Kidney tubule cell (primary cell): ENCODE results near the gene MAN1B1.
"Not testable (repeated sequence)": the region's sequence is repeated elsewhere in the genome, so short reads cannot be mapped to it uniquely, and the experiment has no call there.

Experiments used
- DNase-seq: peaks from one replicate; pipeline ENCODE4 v3.0.0-alpha.2; 2018; ENCODE audit warnings: low spot score

The MAN1B1 gene

DNA sequence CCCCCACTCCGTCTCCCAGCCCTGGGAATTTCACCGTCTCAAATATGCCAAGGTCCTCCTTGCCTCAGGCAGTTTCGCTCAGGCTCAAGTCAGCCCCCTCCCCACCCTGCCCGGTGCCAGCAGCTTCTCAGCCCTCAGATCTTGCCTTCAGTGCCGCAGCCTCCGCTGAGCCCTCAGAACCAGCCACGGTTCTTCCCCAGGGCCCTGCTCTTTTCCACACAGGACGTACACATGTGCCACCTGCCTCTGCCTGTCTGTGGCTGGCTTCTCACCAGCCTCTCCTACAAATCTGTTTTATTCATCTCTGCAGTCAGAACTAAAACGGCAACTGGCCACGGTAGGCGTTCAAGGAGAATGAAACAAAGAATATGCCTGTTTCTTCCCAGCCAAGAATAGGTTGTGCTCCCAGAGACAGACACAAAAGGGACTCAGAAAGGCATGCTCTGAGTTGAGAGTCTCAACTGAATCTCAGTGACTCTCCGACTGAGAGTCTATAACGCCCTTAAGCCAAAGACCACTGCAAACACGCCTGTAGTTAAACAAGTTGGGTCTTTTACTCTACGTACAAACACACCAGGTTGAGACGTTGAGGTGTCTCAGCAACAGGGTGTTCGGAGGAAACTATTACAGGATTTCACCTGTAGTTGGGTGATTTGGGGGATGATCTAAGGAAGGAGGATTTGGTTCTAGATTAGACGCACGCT, 41.5 kb downstream of the MAN1B1 start:
- DNase-seq: no peak

DNA sequence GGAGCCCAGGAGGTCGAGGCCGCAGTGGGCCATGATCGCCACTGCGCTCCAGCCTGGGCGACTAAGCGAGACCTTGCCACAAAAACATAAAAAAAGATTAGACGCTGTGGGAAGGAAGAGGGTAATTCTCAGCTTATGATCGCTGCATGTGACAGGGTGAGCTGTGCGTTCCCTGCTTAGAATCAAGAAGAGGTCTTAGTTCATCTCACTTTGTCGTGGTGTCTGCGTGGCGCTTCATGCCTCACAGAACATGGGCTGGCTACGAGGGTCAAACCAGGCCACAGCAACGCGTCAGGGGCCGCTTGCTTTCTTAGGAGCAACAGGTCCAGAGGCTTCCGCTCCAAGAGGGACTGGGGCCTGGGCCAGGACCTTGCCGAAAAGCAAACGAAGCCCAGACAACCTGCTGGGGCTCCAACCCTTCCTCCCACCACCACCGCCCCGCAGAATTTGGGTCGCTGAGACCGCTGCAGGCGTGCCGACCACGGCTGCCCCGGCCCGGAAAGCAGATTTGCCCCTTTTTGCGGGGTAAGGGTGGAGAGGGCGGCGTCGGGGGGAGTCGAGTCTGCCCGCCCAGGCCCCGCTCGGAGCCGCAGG, 42.2 kb downstream of the MAN1B1 start:
- DNase-seq: peak; percentile 46

DNA sequence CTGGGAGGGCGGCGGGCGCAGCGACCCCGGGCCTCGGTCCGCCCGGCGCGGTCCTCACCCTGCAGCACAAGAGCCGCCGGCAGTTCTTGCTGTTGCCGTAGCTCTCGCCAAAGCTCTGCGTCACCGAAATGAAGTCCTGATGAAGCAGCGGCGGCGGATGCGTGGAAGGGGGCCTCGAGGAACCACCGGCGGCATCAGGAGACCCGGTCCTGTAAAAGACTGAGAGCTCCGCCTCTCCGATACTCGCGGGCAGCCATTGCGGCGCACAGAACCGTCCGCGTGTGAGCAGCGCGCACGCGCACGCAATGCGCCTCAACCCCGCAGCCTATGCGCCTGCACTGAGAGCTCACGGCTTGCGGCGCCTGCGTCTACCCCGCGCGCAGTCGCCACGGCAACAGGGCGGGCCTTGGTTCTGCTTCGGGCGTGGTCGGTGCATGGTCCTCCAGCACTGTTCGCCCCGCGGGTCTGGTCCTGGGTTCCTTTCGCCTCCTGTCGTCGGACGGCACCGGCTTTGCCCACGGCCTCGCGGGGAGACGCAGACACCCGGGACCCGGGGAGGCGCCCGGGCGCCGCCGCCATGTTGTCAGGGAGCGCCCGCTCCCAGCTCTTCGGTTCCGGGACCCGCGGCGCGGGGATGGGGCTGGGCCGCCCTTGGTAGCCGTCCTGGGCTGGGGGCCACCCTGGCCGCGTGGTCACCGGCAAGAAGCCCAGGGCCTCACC, 42.8 kb downstream of the MAN1B1 start:
- peak; percentile 94 for DNase-seq

DNA sequence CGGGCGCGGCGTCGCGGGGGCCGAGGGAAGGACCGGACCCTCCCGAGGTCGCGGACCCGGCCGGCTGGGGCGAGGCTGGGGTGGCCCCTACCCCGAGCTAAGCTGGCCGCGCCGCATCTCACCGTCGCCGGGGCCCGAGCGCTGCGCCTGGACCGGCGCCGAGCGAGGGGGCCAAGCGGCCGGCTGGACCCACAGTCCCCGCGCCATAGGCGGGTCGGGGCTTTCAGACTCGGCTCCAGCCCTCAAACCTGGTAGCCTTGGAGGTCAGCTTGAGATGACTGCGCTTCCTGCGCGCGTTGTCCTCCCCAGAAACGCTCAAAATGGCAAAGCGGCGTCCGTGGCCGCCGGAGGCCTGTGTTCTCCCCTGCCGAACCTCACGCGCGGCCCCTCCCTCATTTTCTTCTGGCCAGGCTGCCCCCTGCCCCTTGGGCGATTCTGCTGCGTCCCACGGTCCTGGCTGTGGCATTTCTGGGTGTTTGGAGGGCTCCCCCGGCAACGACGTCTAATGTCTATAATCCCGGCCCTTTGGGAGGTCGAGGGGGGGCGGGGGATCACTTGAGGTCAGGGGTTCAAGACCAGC, 43.5 kb downstream of the MAN1B1 start:
- DNase-seq: no peak

DNA sequence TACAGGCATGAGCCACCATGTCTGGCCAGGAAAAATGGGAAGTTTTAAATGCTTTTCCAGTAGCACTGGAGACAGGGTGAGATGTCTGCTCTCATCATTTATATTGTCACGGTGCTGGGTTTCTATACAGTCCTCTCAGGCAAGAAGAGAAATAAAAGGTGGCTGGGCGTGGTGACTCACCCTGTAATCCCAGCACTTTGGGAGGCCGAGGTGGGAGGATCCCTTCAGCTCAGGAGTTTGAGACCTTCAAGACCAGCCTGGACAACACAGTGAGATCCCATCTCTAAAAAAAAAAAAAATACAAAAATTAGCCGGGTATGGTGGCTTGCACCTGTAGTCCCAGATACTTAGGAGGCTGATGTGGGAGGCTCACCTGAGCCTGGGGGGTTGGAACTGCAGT, 47.4 kb downstream of the MAN1B1 start:
- no peak for DNase-seq

DNA sequence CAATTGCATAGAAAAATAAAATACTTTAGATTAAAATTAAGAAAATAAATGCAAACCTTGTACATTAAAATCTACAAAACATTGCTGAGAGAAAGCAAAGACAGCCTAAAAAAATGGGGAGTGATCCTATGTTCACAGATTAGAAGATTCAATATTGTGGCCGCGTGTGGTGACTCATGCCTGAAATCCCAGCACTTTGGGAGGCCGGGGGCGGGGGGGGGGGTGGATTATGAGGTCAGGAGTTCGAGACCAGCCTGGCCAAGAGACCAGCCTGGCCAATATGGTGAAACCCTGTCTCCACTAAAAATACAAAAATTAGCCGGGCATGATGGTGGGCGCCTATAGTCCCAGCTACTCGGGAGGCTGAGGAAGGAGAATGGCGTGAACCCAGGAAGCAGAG, 48.4 kb downstream of the MAN1B1 start:
- DNase-seq: not testable (repeated sequence)

DNA sequence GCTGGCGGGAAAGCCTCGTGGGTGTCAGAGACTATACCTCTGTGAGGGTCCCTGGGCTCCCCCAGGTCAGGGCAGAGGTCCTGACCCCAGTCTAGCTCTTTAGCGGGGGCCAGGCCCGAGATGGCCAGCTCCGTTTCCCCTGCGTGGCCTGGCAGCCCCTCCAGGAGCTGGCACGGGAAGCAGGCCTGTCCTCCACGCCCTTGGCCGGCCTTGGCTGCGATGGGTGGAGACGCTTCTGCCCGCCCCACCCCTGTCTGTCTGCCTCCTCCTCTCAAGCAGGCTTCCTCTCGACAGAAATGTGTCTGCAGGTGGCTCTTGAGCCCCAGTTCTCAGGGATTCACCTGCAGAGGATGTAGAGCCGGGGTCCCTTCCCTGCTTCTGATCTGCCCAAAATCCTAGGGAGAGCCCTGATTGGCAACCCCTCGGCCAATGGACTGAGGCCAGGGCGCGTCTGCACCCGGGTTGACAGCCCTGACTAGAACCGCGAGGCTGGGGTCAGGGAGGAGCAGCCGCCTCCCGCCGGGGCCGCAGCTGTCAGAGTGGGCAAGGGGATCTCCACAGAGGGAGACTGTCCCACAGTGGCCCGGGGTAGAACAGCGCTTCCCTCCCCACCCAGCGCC, 49.6 kb downstream of the MAN1B1 start:
- DNase-seq: no peak

DNA sequence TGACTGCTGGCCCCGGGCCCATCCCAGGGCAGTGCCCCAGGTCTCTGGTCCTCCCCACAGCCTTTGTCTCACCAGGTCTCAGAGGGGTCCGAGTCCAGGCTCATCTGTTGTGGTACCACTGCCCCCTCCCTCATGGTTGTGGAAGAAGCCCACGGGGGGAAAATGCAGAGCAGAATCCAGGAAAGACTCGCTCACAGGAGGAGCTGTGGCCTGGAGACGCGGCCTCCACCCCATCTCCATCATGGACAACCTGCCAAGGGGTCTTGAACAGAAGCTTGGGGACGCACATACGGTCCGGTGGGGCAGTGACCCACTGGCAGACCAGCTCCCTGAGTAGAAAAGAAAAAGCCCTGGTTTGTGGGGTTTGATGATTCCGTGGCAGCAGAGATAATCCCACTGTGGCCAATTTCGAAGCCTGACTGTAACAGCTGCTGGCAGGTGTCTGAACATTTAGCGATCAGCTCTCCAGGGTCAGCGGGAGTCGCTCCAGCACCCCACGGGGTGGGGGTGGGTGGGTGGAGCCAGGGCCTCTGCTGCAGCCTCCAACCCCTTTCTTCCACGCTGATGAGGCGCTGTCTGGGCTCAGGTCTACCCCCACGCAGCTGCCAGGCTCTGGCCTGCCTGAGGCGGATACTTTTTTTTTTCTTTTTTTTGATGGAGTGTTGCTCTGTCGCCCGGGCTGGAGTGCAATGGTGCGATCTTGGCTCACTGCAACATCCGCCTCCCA, 50.3 kb downstream of the MAN1B1 start:
- no peak for DNase-seq

DNA sequence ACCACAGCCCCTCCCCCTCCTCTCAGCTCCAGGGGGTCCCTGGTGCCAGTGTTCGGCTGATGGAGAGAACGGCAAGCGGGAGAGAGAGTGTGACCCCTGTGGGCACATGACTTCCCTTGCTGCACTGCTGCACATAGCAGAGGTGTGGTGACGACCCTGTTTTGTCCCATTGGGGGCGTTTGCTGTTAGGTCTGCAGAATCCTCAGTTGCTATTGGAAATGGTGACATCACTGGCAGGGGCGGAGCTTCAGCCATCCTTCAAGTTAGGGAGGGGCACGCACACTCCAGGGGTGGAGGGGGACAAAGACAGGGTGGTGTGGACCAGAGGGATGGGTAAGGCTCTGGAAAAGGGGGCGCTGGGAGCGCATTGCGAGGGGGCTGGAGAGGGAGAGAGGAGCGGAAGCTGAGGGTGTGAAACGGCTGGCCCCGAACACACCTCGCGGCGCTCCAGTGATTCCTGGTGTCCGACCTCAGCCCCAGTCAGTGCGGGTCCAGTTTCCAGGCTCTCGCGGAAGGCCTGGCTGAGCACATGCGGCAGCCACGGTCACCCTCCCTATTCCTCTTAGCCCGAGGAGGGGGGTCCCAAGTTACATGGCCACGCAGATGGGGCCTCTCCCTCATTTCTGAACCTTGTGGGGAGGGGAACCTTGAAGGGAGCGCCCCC, 51.4 kb downstream of the MAN1B1 start:
- DNase-seq: no peak

DNA sequence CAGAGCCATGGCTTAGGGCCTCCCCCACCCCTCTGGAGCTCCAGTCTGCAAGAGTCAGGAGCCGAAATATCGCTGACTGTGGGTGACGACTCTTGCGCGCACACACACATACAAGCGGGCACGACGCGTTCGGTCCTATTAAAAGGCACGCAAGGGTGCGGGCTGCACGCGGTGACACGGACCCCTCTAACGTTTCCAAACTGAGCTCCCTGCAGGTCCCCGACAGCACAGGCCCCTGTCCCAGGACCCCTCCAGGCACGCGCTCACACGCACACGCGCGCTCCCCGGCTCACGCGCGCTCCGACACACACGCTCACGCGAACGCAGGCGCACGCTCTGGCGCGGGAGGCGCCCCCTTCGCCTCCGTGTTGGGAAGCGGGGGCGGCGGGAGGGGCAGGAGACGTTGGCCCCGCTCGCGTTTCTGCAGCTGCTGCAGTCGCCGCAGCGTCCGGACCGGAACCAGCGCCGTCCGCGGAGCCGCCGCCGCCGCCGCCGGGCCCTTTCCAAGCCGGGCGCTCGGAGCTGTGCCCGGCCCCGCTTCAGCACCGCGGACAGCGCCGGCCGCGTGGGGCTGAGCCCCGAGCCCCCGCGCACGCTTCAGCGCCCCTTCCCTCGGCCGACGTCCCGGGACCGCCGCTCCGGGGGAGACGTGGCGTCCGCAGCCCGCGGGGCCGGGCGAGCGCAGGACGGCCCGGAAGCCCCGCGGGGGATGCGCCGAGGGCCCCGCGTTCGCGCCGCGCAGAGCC, 52.1 kb downstream of the MAN1B1 start, which contains the start of gene GRIN1:
Gene GRIN1 (plus strand): TSS at position 433 of the 746 bp plus-strand sequence. CDS start 333 bp downstream, outside the sequence.
- DNase-seq: no peak

DNA sequence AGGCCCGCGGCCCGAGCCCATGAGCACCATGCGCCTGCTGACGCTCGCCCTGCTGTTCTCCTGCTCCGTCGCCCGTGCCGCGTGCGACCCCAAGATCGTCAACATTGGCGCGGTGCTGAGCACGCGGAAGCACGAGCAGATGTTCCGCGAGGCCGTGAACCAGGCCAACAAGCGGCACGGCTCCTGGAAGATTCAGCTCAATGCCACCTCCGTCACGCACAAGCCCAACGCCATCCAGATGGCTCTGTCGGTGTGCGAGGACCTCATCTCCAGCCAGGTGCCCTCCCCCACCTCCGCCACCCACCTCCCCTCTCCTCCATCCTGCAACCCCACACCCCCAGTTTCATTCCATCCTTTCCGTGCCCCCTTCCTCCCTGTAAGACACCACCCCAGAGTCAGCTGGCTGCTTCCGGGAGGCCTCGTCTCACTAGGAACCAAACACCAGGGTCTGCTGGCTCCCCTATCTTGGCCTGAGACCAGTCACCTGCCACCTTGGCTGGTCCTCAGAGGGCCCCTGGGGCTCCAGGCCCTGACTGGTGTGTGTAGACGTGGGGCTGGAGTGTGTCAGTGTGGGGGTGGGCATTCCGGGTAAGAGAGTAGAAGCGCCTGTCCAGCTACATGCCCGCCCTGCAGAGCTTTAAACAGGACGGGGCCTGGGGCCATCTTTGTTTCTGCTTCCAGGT, 52.8 kb downstream of the MAN1B1 start:
- no peak for DNase-seq

DNA sequence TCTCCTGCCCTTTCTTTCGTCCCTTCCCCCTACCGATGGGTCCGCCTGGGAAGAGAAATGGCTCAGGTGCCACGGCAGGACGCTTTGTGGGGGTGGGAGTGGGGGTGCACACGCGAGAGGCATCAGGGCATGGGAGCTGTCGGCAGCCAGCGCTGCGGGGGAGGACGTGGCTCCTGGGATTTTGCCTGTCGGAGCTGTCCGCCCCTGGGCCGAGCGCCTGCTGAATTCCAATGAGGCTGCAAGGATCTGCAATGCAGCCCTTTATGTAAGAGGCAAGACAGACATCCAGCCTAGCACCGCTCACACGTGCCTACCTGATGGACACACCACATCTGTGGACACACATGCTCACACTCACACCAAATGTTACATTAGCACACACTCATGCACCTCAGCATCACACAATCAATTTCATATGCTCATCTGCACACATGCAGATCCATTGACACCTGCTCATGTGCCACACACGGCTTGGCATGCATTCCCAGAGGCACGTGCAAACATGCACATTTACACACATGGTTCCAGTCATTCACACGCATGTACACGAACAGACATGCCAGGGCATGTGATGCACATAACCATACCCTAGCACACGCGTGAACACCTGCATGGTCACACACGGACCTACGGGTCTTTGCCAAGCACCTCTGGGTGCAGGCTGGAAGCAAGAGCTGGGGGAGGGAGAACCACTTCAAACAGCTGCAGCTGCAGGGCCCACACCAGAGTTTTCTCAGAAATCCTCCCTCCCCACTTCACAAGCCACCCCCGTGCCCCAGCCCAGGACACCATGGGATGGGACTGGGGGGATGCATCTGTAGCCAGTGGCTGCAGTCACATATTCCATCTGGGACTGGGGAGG, 53.6 kb downstream of the MAN1B1 start:
- DNase-seq: no peak

DNA sequence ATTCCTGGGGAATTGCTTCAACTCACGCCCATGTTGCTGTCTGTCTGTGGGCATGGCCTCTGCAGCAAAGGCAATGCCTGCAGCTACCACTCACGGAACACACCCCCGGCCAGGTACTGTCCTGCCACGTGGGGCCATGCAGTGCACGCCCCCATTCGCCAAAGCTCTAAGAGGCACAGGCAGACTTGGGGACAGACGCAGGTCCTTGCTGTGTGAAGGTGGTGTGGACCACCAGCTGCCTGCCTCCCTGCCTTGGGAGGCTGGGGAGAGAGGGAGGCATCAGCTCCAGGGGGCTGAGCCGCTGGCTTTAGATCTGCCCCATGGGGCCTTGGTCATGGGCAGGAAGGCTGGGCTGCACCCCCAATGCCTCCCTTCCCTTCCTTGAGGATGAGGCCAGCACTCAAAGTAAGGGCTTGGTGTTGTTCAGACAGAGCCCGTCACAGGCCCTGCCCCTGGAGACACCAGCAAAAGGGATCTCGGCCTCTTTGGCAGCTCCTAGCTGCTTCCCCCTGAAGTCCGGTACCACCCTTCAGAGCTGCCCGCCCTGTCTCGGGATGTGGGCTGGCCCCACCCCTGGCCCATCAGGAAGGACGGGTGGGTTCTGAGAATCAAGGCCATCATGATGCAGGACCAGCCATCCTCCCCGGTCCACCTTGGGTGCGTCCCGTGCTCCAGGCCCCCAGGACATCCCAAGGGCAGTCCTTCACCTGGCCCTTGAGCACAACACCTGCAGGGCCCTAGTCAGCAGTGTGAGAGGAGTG, 54.4 kb downstream of the MAN1B1 start:
- no peak for DNase-seq

DNA sequence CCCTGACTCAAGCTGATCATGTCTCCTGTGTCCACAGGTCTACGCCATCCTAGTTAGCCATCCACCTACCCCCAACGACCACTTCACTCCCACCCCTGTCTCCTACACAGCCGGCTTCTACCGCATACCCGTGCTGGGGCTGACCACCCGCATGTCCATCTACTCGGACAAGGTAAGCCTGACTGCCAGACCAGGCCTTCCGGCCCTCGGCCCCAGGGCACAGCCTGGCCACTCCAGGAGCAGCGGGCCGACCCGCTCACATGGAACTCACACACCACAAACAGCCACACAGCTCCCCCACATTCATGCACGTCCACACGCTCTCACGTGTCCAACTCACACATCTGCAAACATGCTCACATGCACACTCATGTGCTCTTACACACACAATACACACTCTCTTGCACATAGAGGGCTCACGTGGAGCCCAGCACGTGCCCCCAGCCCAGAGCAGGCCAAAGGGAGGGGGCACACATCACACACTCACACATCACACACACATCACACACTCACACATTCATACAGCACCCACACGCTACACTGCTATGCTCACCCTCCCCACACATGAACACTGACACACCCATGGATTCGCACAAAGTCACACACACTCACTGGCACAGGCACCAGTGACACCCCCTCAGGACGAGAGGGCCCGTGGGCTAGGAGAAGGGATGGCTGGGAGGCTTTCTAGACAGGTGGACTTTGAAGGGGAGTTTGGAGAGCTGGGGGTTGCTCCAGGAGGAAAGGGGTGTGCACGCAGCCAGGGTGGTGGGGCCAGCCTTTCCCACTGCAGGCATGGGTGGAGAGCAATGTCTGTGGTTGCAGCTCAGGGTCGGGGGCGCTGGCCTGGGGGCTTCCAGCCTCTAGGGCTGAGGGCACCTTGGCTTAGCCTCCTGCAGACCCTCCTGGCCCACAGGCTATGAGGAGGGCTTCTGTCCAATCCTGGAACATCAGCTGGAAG, 55.5 kb downstream of the MAN1B1 start:
- DNase-seq: no peak

DNA sequence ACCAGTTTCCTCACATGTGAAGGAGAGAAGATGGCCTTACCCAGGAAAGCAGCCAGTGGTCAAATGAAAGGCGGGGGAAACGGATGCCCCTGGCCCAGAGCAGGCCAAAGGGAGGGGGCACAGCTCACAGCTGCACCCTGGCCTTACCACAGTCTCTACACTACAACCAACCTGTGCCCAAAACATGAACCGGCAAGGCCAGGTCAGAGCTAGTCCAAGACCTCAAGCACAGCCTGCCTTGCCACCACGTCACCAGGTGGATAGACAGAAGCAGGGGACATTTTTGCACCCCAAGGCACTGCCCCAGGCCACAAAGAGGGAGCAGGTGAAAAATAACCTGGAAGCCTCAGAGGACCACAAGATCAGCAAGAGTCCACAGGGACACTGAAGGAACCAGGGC, 56.7 kb downstream of the MAN1B1 start:
- DNase-seq: no peak

DNA sequence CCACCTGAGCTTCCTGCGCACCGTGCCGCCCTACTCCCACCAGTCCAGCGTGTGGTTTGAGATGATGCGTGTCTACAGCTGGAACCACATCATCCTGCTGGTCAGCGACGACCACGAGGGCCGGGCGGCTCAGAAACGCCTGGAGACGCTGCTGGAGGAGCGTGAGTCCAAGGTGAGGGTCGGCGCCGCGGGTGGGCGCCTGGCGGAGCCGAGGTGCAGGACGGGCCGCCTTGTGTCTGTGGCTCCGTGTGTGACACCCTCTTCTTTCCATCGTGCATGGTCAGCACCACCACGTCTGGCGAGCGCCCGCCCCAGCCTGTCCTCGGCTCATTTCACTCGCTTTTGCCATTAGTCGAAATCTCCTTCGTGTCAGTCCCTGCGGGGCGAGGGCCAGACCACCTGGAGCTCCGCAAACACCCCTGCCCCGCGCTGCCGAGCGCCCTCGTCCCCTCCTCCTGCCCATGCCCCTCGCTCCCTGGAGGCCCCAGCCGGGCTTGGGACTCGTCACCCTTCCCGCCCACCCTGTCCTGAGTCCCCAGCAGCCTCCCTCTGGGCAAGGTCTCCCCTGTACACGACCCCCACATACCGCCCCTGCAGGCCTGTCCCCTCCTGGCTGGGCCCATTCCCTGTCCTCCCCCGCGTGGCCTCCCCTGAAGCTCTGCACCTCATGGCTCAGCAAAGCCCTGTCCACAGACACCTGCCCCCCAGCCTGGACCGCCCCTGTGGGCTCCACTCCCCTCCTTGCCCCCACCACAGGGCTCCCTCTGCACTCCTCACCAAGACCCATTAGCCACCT, 59.1 kb downstream of the MAN1B1 start:
- DNase-seq: no peak
